Neuron (in vitro differentiated cells): ENCODE measurements around the gene FAF1.
"Not testable (repeated sequence)": the region's sequence is repeated elsewhere in the genome, so short reads cannot be mapped to it uniquely, and the experiment has no call there.

ENCODE experiments used
- H2AFZ ChIP-seq: one replicate; pipeline ENCODE4 v1.6.1; 2013; ENCODE audit warnings: low read depth, mild to moderate bottlenecking, inconsistent platforms, low read length, moderate library complexity
- H3K27me3 ChIP-seq: one replicate; pipeline ENCODE4 v1.6.1; 2013; ENCODE audit warnings: low read length; ENCODE audit not compliant: insufficient read depth
- H3K36me3 ChIP-seq: one replicate; pipeline ENCODE4 v1.6.1; 2013; ENCODE audit warnings: low read length; ENCODE audit not compliant: insufficient read depth
- H3K4me1 ChIP-seq: one replicate; pipeline ENCODE4 v1.6.1; 2013; ENCODE audit warnings: low read length; ENCODE audit not compliant: insufficient read depth
- H3K4me3 ChIP-seq: 2 replicates; pipeline ENCODE4 v1.5.1; 2013; ENCODE audit warnings: mild to moderate bottlenecking, low read length, moderate library complexity
- H3K9me3 ChIP-seq: one replicate; pipeline ENCODE4 v1.6.1; 2013; ENCODE audit warnings: low read length

Gene FAF1

DNA sequence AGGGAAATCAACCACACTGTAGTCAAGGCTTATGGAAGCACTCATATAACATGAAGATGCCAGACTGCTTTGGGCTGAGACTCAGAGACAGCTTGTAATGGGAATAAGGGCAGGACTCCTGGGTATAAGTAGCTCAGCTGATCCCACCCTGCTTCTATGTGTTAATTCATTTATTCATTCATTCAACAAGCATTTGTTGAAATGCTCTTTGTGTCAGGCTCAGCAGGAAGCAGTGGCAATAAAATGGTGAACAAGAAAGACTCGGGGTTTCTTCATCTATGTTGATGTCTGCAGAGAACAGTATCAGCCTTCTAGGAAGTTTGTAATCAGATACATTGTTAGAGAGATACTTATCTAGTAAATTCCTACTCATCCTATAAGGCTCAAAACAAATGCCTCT is 391.3 kb downstream of the FAF1 start:
- no peaks in the 10 kb centered on the region for H3K9me3 ChIP-seq
- peaks cover 4% of the 10 kb centered on the region for H3K36me3 ChIP-seq
- no peak overlapping the region for H2AFZ ChIP-seq
- no peak overlapping the region for H3K4me3 ChIP-seq
- no peaks in the 10 kb centered on the region for H3K27me3 ChIP-seq
- peaks cover 52% of the 10 kb centered on the region for H3K4me1 ChIP-seq

GRCh38 chr1:50566405-50566804 is 393.7 kb downstream of the FAF1 start:
- H3K27me3 ChIP-seq: no peaks in the 10 kb centered on the region
- no peaks in the 10 kb centered on the region for H3K9me3 ChIP-seq
- H3K4me1 ChIP-seq: peaks cover 52% of the 10 kb centered on the region
- H3K4me3 ChIP-seq: no peak overlapping the region
- peaks cover 5% of the 10 kb centered on the region for H3K36me3 ChIP-seq
- H2AFZ ChIP-seq: no peak overlapping the region

DNA sequence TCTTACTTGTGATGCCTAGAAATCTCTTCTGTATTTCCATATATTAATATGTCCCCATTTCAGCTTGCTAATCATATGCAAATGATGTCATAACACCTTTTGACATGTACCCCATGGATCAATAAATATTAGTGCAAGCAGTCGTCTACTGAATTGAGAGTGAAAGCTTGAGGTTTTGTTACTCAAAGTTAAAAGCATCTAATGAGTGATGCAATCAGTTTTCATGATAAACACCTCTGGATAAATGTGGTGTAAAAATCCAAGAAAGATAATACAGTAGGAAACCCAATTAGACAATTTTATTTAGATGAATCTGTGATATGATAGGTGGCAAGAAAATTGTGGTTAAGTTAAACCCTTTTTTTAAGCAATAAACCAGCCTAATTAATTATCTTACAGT is 395.6 kb downstream of the FAF1 start:
- peaks cover 33% of the 10 kb centered on the region for H3K4me1 ChIP-seq
- no peaks in the 10 kb centered on the region for H3K9me3 ChIP-seq
- H2AFZ ChIP-seq: no peak overlapping the region
- H3K27me3 ChIP-seq: no peaks in the 10 kb centered on the region
- peaks cover 5% of the 10 kb centered on the region for H3K36me3 ChIP-seq
- H3K4me3 ChIP-seq: no peak overlapping the region

GRCh38 chr1:50562106-50562505 is 398.0 kb downstream of the FAF1 start:
- Histone ChIP-seq H3K4me3 (no peak overlapping the region), H3K4me1 (peaks cover 18% of the 10 kb centered on the region), H3K36me3 (peaks cover 5% of the 10 kb centered on the region), H3K9me3 (no peaks in the 10 kb centered on the region), H3K27me3 (no peaks in the 10 kb centered on the region), H2AFZ (no peak overlapping the region)

- no peaks in the 10 kb centered on the region for H3K4me1 ChIP-seq
- no peaks in the 10 kb centered on the region for H3K27me3 ChIP-seq
- H3K9me3 ChIP-seq: no peaks in the 10 kb centered on the region
- H3K36me3 ChIP-seq: peaks cover 2% of the 10 kb centered on the region
- no peak overlapping the region for H2AFZ ChIP-seq
- no peak overlapping the region for H3K4me3 ChIP-seq
Measured at GRCh38 chr1:50559421-50559820, 400.6 kb downstream of the FAF1 start.

- Histone ChIP-seq H3K9me3 (no peaks in the 10 kb centered on the region), H3K36me3 (no peaks in the 10 kb centered on the region), H3K27me3 (no peaks in the 10 kb centered on the region), H2AFZ (no peak overlapping the region), H3K4me1 (no peaks in the 10 kb centered on the region), H3K4me3 (no peak overlapping the region)
Measured at GRCh38 chr1:50553921-50554320, 406.1 kb downstream of the FAF1 start.

DNA sequence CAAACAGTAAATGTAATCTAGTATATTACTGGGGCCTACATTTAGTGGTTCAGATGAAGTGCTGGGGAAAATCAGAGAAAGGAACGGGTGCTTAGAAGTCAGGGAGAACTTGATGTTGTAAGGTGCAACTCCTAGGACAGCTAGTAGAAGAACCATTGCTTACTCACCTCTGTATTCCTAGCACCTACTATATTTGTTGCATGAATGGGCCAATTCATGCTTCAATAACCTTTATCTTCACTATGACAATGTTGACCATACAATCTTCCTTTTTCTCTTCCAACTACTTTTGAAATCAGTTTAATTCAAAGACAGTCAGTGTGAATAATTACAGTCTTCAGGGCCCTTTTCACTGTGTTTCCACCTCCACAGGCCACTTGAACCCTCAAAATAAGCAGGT is 411.8 kb downstream of the FAF1 start:
- H3K36me3 ChIP-seq: no peaks in the 10 kb centered on the region
- H2AFZ ChIP-seq: no peak overlapping the region
- H3K9me3 ChIP-seq: no peaks in the 10 kb centered on the region
- H3K4me1 ChIP-seq: no peaks in the 10 kb centered on the region
- H3K4me3 ChIP-seq: no peak overlapping the region
- H3K27me3 ChIP-seq: no peaks in the 10 kb centered on the region

DNA sequence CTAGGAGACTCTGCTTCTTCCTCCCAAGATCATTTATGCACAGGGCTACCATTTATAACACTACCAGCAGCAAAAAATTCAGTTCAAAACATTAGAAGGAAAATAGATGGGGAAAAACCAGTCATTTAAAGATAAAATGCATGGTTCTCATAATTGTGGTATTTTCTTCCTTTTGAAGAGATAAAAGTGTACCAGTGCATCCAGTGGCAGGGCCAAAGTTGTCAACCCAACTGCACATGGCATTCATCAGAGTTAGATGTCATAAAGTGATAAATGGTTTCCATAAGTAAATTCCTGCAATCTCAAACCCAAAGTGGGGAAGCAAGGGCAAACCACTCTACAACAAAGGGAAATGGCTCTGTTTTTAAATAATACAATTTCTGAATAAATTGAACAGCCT is 417.7 kb downstream of the FAF1 start:
- H3K27me3 ChIP-seq: no peaks in the 10 kb centered on the region

DNA sequence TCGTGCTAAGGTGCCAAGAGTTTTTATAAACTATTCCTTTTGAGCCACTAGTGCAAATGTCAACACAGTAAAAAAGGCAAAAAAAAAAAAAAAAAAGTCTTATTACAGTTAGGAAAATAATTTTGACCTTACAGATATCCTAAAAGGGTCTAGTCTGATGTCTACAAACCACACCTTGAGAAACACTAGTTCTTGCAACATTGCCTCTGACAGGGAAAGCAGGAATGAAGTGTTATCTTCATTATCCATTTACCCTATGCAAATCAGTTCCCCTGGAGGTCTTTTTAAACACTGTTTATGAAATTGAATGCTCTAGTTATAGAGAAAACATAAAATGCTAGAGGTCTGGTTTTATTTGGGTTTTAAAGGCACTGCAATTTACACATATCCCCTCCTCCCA is 421.6 kb downstream of the FAF1 start:
- Histone ChIP-seq H3K4me3 (no peak overlapping the region), H3K27me3 (no peaks in the 10 kb centered on the region), H3K4me1 (no peaks in the 10 kb centered on the region), H2AFZ (no peak overlapping the region), H3K9me3 (no peaks in the 10 kb centered on the region), H3K36me3 (peaks cover 2% of the 10 kb centered on the region)

More for the DNA sequence above, 417.7 kb downstream of the FAF1 start:
- H3K36me3 ChIP-seq: no peaks in the 10 kb centered on the region
- H3K9me3 ChIP-seq: no peaks in the 10 kb centered on the region
- H3K4me1 ChIP-seq: no peaks in the 10 kb centered on the region
- H3K4me3 ChIP-seq: no peak overlapping the region
- H2AFZ ChIP-seq: no peak overlapping the region

DNA sequence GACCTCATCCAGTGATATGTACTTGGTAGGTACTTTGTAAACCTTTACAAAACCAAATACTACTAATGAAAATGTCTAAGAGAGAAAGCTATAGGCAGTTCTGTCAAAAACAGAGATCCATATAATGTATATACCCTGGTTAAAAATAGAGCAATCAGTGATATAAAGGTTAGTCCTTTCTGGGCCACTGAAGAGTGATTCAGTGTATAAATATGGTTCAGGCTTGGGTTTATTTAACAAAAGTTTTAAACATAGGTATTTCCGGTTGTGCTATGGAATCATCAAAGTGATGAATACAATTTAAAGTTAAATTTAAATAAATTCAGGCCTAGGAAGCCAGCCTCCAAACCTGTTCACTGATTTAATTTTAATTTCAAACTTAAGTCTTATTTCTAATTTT is 428.5 kb downstream of the FAF1 start:
- Histone ChIP-seq H3K4me3 (no peak overlapping the region), H2AFZ (no peak overlapping the region), H3K27me3 (no peaks in the 10 kb centered on the region), H3K4me1 (no peaks in the 10 kb centered on the region), H3K36me3 (peaks cover 2% of the 10 kb centered on the region), H3K9me3 (no peaks in the 10 kb centered on the region)

- H3K9me3 ChIP-seq: no peaks in the 10 kb centered on the region
- H3K27me3 ChIP-seq: no peaks in the 10 kb centered on the region
- no peaks in the 10 kb centered on the region for H3K36me3 ChIP-seq
- no peaks in the 10 kb centered on the region for H3K4me1 ChIP-seq
- no peak overlapping the region for H3K4me3 ChIP-seq
- no peak overlapping the region for H2AFZ ChIP-seq
Measured at GRCh38 chr1:50531027-50531426, 429.0 kb downstream of the FAF1 start.

DNA sequence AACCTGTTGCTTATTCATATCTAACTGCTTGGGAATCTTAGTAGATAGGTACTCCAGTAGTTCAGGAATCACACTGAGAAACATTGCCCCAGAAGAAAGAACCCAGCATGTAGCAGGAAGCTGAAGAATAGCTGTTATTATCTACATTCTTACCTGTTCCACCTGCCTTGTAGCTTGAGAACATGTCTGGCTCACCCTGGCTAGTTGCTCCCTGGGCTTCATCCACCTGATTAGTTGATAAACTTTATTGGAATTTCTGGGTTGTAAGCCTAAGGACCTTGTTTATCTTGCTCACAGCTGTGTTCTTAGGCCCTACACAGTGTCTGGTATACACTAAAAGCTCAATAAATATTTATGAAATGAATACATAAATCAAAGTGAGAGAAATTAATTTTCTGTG is 430.6 kb downstream of the FAF1 start:
- no peak overlapping the region for H2AFZ ChIP-seq
- H3K4me1 ChIP-seq: no peaks in the 10 kb centered on the region
- H3K4me3 ChIP-seq: no peak overlapping the region
- H3K9me3 ChIP-seq: no peaks in the 10 kb centered on the region
- H3K27me3 ChIP-seq: no peaks in the 10 kb centered on the region
- no peaks in the 10 kb centered on the region for H3K36me3 ChIP-seq

- H2AFZ ChIP-seq, H3K9me3 ChIP-seq, H3K4me1 ChIP-seq, H3K36me3 ChIP-seq, H3K4me3 ChIP-seq, H3K27me3 ChIP-seq: not testable (repeated sequence)
Measured at GRCh38 chr1:50527987-50528320, 432.1 kb downstream of the FAF1 start.

DNA sequence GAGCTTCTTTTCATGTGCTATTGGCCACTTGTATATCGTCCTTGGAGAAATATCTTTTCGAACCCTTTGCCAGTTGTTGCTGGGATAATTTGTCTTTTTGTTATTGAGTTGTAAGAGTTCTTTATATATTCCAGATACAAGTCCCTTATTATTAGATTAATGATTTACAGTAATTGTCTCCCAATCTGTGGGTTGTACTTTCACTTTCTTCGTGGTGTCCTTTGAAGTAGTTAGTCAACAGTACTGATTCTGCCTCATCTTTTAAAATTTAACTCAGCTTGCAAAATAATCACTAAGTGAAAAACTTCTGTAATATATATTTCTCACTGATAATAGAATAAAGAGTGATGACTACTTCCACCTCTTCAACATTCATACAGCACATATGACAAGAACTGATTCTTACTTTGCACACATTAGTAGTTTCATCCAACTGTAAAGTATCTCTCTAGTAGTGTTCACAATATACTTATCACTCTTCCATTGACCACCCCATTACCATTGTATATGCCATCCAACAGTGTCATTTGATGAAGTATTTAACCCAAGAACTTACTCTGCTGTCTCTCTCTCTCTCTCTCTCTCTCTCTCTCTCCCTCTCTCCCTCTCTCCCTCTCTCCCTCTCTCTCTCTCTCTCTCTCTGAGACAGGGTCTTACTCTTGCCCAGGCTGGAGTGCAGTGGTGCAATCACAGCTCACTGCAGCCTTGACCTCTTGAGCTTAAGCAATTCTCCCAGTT is 432.6 kb downstream of the FAF1 start:
- H2AFZ ChIP-seq: no peak overlapping the region
- no peaks in the 10 kb centered on the region for H3K4me1 ChIP-seq
- H3K27me3 ChIP-seq: no peaks in the 10 kb centered on the region
- H3K9me3 ChIP-seq: no peaks in the 10 kb centered on the region
- H3K4me3 ChIP-seq: no peak overlapping the region
- H3K36me3 ChIP-seq: no peaks in the 10 kb centered on the region
